Neural cell (in vitro differentiated cells): ENCODE results near the gene ZMYM2. TPM values are rescaled to one million over a fixed set of nuclear protein-coding genes. Genes with fewer than 3 reads are reported as not detected.

Experiments used
- H2AFZ ChIP-seq: fragments of 200-600, 300-800 bp; sonication (generic), shearing (Covaris generic); 2 replicates; pipeline ENCODE4 v1.6.0; 2014; ENCODE audit warnings: low read depth, mild to moderate bottlenecking, antibody characterized with exemption, low read length, moderate library complexity
- H3F3A ChIP-seq: fragments of 200-600 bp; shearing (Covaris generic); 2 replicates; pipeline ENCODE4 v1.6.1; 2016; ENCODE audit warnings: mild to moderate bottlenecking, moderate library complexity, mixed read lengths, antibody characterized with exemption, low read length; ENCODE audit not compliant: insufficient read depth, poor library complexity, severe bottlenecking
- H3K27ac ChIP-seq: fragments of 200-600, 300-800 bp; sonication (generic), shearing (Covaris generic); 2 replicates; pipeline ENCODE4 v1.5.1; 2014; ENCODE audit warnings: mild to moderate bottlenecking, low read length, moderate library complexity
- H3K27me3 ChIP-seq: fragments of 300-800, 200-600 bp; sonication (generic), shearing (Covaris generic); 2 replicates; pipeline ENCODE4 v1.6.0; 2014; ENCODE audit warnings: mild to moderate bottlenecking, low read depth, low read length, moderate library complexity; ENCODE audit not compliant: insufficient read depth
- H3K36me3 ChIP-seq: fragments of 300-800, 200-600 bp; sonication (generic), shearing (Covaris generic); 2 replicates; pipeline ENCODE4 v1.5.1; 2014; ENCODE audit warnings: mild to moderate bottlenecking, antibody characterized with exemption, low read length, moderate library complexity; ENCODE audit not compliant: insufficient read depth
- H3K4me2 ChIP-seq: fragments of 300-800, 200-600 bp; sonication (generic), shearing (Covaris generic); 2 replicates; pipeline ENCODE4 v1.6.0; 2014; ENCODE audit warnings: mild to moderate bottlenecking, low read length
- H3K4me3 ChIP-seq: fragments of 300-800, 200-600 bp; sonication (generic), shearing (Covaris generic); 2 replicates; pipeline ENCODE4 v1.5.1; 2014; ENCODE audit warnings: mild to moderate bottlenecking, low read length, moderate library complexity
- H3K79me2 ChIP-seq: fragments of 200-600 bp; shearing (Covaris generic); replicated peaks from 2 replicates; pipeline ENCODE4 v1.6.0; 2014; ENCODE audit warnings: mild to moderate bottlenecking, low read length, moderate library complexity; ENCODE audit not compliant: insufficient read depth
- H3K9ac ChIP-seq: fragments of 300-800, 200-600 bp; sonication (generic), shearing (Covaris generic); 2 replicates; pipeline ENCODE4 v1.6.1; 2016; ENCODE audit warnings: mild to moderate bottlenecking, low read length, mixed read lengths
- H3K9me2 ChIP-seq: fragments of 200-600 bp; shearing (Covaris generic); 2 replicates; pipeline ENCODE4 v1.6.1; 2016; ENCODE audit warnings: mild to moderate bottlenecking, low read length, mixed read lengths; ENCODE audit not compliant: insufficient read depth
- H3K9me3 ChIP-seq: fragments of 200-600, 300-800 bp; sonication (generic), shearing (Covaris generic); 2 replicates; pipeline ENCODE4 v1.6.1; 2016; ENCODE audit warnings: mild to moderate bottlenecking, mixed run types, low read length, moderate library complexity, mixed read lengths
- H4K20me1 ChIP-seq: fragments of 200-600 bp; shearing (Covaris generic); 2 replicates; pipeline ENCODE4 v1.6.1; 2016; ENCODE audit warnings: mild to moderate bottlenecking, mixed run types; ENCODE audit not compliant: insufficient read depth
- EP300 ChIP-seq: fragments of 450-650 bp; conservative IDR thresholded peaks from 2 replicates; pipeline ENCODE4 v1.6.1; 2014; ENCODE audit warnings: antibody characterized with exemption, mild to moderate bottlenecking, moderate library complexity; ENCODE audit not compliant: poor library complexity, severe bottlenecking
- EZH2 ChIP-seq: fragments of 200-600, 300-800 bp; shearing (Covaris generic), sonication (generic); IDR thresholded peaks from 2 replicates; pipeline ENCODE4 v1.6.1; 2014; ENCODE audit warnings: antibody characterized with exemption, low read length, borderline replicate concordance, mild to moderate bottlenecking; ENCODE audit not compliant: insufficient read depth, poor library complexity, severe bottlenecking
- MXI1 ChIP-seq: fragments of 450-650 bp; conservative IDR thresholded peaks from 2 replicates; pipeline ENCODE4 v1.6.1; 2014; ENCODE audit warnings: antibody characterized with exemption, mild to moderate bottlenecking; ENCODE audit not compliant: poor library complexity, severe bottlenecking
- POLR2AphosphoS5 ChIP-seq: IDR thresholded peaks from 2 replicates; pipeline ENCODE4 v1.6.1; 2012
- RAD21 ChIP-seq: fragments of 450-650 bp; conservative IDR thresholded peaks from 2 replicates; pipeline ENCODE4 v1.6.1; 2014; ENCODE audit warnings: antibody characterized with exemption, mild to moderate bottlenecking, moderate library complexity
- SMC3 ChIP-seq: fragments of 450-650 bp; conservative IDR thresholded peaks from 2 replicates; pipeline ENCODE4 v1.6.1; 2014; ENCODE audit warnings: antibody characterized with exemption, mild to moderate bottlenecking, moderate library complexity; ENCODE audit not compliant: poor library complexity
- TAF1 ChIP-seq: IDR thresholded peaks from 2 replicates; pipeline ENCODE4 v1.6.1; 2012; ENCODE audit warnings: low read depth
- polyA plus RNA-seq: library from polyadenylated mRNA; depleted of rRNA; stranded (reverse); fragments of >200 nt; gene quantifications from 2 replicates; pipeline ENCODE4 v1.2.3, GENCODE V29; 2014
- TF ChIP-seq, protein P1 (sequence below): fragments of 450-650 bp; IDR thresholded peaks from 2 replicates; pipeline ENCODE4 v1.5.1; 2014; ENCODE audit warnings: antibody characterized with exemption, mild to moderate bottlenecking, moderate library complexity; ENCODE audit not compliant: poor library complexity, severe bottlenecking
- TF ChIP-seq, protein P2 (sequence below): IDR thresholded peaks from 2 replicates; pipeline ENCODE4 v1.6.1; 2012; ENCODE audit warnings: borderline replicate concordance

ZMYM2 gene
- polyA plus RNA-seq, 1 donor from 2014 or later = 92.2 TPM

DNA sequence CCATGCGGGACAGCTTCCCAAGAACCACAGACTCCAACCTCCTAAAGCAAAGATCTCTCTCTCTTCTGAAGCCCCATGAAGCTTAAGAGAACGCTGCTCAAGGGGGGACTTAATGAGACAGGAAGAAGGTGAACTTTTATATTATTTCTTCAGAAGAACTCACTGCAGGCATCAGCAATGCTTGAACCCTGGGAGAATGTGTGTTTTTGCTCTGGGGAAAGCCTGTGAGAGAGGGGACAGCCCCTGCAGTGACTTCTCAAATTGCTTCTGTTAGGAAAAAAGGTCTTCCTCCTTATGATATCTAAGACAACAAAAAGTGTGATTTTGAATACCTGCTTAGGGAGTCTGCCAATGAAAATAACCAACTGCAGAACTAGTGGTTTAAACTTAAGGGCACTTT is 179.3 kb downstream of the ZMYM2 start:
- TF ChIP-seq EP300 (no peak), EZH2 (no peak), TAF1 (no peak), MXI1 (no peak), RAD21 (no peak), POLR2AphosphoS5 (no peak), SMC3 (no peak)
- TF ChIP-seq, protein P1, sequence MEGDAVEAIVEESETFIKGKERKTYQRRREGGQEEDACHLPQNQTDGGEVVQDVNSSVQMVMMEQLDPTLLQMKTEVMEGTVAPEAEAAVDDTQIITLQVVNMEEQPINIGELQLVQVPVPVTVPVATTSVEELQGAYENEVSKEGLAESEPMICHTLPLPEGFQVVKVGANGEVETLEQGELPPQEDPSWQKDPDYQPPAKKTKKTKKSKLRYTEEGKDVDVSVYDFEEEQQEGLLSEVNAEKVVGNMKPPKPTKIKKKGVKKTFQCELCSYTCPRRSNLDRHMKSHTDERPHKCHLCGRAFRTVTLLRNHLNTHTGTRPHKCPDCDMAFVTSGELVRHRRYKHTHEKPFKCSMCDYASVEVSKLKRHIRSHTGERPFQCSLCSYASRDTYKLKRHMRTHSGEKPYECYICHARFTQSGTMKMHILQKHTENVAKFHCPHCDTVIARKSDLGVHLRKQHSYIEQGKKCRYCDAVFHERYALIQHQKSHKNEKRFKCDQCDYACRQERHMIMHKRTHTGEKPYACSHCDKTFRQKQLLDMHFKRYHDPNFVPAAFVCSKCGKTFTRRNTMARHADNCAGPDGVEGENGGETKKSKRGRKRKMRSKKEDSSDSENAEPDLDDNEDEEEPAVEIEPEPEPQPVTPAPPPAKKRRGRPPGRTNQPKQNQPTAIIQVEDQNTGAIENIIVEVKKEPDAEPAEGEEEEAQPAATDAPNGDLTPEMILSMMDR = no peak
- TF ChIP-seq, protein P2, sequence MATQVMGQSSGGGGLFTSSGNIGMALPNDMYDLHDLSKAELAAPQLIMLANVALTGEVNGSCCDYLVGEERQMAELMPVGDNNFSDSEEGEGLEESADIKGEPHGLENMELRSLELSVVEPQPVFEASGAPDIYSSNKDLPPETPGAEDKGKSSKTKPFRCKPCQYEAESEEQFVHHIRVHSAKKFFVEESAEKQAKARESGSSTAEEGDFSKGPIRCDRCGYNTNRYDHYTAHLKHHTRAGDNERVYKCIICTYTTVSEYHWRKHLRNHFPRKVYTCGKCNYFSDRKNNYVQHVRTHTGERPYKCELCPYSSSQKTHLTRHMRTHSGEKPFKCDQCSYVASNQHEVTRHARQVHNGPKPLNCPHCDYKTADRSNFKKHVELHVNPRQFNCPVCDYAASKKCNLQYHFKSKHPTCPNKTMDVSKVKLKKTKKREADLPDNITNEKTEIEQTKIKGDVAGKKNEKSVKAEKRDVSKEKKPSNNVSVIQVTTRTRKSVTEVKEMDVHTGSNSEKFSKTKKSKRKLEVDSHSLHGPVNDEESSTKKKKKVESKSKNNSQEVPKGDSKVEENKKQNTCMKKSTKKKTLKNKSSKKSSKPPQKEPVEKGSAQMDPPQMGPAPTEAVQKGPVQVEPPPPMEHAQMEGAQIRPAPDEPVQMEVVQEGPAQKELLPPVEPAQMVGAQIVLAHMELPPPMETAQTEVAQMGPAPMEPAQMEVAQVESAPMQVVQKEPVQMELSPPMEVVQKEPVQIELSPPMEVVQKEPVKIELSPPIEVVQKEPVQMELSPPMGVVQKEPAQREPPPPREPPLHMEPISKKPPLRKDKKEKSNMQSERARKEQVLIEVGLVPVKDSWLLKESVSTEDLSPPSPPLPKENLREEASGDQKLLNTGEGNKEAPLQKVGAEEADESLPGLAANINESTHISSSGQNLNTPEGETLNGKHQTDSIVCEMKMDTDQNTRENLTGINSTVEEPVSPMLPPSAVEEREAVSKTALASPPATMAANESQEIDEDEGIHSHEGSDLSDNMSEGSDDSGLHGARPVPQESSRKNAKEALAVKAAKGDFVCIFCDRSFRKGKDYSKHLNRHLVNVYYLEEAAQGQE = no peak
- Histone ChIP-seq H3K4me3 (no peak overlapping the region), H2AFZ (no peak overlapping the region), H3K9me3 (no peaks in the 10 kb centered on the region), H3K27me3 (no peaks in the 10 kb centered on the region), H4K20me1 (no peaks in the 10 kb centered on the region), H3K27ac (no peak overlapping the region), H3K36me3 (no peaks in the 10 kb centered on the region), H3K4me2 (no peak overlapping the region), H3K9me2 (no peaks in the 10 kb centered on the region), H3K9ac (no peak overlapping the region), H3F3A (no peaks in the 10 kb centered on the region), H3K79me2 (no peaks in the 10 kb centered on the region)

DNA sequence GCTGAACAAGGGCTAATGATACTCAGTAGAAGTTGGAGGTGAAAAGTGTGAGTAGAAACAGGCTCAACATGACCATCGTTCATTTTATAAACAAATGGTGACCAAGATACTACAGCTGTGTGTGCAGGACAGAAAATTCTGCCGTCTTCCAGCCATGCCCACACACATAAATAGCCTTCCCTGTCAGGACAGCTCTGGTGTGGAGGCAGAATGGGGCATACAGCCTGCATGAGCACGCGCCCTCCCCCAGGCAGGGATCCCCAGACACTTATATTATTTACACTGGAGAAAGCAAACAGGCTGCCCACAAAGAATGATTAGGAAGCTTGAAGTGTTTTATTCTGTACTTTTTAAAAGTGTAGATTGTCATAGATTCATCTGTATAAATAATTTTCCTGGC is 182.0 kb downstream of the ZMYM2 start:
- Histone ChIP-seq H4K20me1 (no peaks in the 10 kb centered on the region), H3K27me3 (no peaks in the 10 kb centered on the region), H3K9ac (no peak overlapping the region), H3K27ac (no peak overlapping the region), H3K79me2 (no peaks in the 10 kb centered on the region), H3K9me3 (no peaks in the 10 kb centered on the region), H3K36me3 (no peaks in the 10 kb centered on the region), H2AFZ (no peak overlapping the region), H3F3A (no peaks in the 10 kb centered on the region), H3K4me2 (no peak overlapping the region), H3K4me3 (no peak overlapping the region), H3K9me2 (no peaks in the 10 kb centered on the region)
- no peak for TF ChIP-seq POLR2AphosphoS5

Other genes with a start within 250 kb of the ZMYM2 start
- 158 and 166 TPM in 2 replicates for gene PSPC1, start 175.8 kb upstream of the ZMYM2 start, polyA plus RNA-seq
- 26.1 and 27.1 TPM in 2 replicates for gene ZMYM5, start 95.1 kb upstream of the ZMYM2 start, polyA plus RNA-seq
- not detected in 2 replicates for gene GJA3, start 202.3 kb downstream of the ZMYM2 start, polyA plus RNA-seq
- not detected in 2 replicates for gene GJB2, start 234.2 kb downstream of the ZMYM2 start, polyA plus RNA-seq